NCI-H2227 (cell line): Measurements from ENCODE around the gene SDHA.

Source experiments
- DNase-seq: peaks from one replicate; lab custom pipeline; 2025; ENCODE audit not compliant: unreplicated experiment; lab: John Stamatoyannopoulos, UW

SDHA gene

DNA sequence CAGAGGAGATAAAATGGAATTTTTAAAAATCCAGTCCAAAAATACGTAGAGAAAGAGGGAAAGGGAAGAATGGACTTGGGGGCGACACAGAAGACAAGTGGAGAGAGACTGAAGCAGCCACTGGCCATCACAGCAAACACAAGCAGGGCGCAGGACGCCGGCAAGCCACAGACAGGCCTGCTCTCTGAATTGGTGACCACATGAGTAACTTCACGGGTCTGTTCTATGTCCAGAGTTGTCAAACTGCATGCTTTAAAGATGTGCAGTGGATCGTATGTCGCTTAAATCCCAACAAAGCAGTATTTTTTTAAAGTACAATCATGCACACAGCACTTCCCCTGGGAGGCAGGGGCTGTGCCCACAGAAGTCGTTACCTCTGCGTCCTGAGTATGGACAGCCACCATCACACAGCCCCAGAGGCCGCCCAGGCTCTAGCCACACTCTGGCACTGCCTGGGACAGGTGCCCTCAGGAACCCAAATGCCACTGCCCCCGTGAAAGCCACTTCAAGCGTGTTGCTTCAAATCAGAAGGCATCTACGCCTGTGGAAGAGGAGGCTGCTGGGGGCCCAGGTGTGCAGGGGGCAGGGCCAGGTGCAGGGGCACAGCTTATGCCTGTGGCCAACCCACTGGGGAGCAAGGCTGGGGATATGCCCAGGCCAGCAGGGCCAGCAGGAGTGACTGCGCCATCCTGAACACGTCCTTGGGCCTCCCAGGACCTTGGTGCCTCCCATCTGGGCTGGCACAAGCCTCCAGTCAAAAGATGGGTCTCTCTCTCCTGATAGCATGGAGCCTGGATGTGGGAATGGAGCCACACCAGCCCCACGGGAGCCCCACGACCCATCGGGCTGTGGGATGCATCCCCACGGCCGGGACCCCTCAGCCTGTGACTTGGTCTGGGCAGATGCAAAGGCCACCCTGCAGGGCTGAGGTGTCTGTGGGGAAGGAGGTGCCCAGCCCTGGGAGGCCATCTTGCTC, 32.7 kb upstream of the SDHA start:
- DNase-seq, result no peak

DNA sequence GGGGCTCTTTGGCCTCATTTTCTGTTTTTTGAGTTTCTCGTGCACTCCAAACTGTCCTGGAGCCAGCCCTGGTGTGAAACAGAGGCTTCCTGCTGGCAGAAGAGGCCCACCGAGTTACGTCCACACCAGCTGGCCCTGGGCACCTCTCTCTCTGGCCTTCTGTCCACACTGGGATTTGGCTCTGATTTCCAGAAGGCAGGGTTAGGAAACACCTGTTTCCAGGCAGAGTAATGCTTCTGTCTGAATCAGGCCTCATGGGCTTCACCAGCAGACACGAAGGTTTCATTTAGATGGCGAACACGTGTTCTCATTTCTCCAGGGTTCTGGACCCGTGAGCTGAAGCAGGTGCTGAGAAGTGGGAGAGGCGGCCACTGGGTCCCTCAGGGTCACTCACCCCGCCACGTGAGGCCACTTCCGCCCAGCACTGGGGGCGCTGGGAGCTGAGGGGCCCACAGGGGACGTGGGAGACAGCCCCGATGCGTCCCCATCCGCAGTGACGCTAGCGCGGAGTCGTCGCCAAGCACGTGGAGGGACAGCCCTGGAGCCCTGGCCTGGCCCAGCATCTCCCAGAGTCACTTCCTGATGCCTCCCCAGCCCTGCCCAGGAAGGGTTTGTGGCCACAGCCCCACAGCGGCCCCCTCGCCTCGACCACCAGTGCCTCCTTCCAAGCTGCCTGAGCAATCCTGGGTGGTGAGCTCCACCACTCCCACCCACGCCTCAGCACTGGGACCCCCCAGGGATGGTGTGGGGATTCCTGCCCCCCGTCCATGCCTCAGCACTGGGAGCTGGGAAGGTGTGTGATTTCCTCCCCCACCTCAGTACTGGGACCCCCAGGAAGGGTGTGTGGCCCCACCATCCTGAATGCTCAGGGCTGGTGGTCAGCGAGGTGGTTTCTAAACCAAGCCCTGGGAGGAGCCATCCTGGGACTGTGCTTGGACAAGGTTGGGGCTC, 31.8 kb upstream of the SDHA start:
- no peak for DNase-seq

DNA sequence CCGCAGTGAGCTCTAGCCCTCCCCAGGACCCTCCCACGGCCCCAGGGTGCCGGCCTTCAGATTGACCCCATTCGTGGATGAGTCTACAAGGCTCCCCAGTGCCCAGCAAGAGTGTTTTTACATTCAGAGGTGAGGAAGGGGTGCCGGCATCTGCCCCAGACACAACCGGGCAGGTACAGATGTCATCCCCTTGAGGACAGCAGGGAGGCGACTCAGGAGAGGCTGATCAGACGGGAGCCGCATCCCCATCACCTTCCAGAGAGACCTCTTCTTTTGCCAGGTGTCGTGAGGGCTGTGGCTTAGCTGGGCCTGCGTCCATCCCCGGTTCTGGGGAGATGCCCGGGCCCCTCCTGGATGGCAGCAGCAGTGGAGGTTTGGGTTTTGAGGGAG, 31.1 kb upstream of the SDHA start:
- no peak for DNase-seq

DNA sequence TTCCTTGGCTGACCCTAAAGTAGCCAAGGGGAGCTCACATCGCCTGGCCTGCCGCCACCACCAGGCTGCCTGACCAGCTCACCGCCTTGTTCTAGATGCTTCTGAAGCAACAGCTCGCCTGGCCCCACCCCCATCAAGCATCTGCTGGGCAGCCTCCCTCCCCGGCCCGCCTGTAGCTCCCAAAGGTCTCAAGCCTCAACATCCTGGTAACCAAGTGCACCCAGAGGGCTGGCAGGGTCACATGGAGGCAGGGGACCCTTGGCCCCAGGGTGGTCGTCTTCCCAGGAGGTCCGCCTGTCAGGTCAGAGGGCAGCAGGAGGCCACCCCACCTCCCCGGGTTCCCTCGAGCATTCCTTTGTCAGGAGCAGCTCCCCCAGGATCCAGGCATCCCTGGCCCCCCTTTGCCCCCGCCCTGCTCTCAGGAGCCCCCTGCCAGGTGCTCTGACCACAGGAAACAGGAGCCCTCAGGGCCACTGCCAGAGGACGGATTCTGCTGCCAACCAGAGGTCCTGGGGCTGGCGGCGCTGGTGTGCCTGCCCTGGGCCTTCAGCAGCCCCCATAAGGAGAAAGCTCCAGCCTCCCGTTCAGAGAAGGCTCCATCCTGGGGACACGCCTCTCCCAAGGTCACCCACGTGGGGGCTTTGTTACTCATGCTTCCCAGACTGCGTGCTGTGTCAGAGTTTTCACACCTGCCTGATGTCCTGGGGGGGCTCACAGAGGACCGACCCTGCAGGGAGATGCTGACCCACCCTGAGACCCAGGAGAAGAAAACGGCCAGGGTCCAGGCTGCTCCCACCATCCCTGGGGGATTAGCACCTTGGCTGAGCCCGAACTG, 30.3 kb upstream of the SDHA start:
- DNase-seq, result peak; percentile 25

DNA sequence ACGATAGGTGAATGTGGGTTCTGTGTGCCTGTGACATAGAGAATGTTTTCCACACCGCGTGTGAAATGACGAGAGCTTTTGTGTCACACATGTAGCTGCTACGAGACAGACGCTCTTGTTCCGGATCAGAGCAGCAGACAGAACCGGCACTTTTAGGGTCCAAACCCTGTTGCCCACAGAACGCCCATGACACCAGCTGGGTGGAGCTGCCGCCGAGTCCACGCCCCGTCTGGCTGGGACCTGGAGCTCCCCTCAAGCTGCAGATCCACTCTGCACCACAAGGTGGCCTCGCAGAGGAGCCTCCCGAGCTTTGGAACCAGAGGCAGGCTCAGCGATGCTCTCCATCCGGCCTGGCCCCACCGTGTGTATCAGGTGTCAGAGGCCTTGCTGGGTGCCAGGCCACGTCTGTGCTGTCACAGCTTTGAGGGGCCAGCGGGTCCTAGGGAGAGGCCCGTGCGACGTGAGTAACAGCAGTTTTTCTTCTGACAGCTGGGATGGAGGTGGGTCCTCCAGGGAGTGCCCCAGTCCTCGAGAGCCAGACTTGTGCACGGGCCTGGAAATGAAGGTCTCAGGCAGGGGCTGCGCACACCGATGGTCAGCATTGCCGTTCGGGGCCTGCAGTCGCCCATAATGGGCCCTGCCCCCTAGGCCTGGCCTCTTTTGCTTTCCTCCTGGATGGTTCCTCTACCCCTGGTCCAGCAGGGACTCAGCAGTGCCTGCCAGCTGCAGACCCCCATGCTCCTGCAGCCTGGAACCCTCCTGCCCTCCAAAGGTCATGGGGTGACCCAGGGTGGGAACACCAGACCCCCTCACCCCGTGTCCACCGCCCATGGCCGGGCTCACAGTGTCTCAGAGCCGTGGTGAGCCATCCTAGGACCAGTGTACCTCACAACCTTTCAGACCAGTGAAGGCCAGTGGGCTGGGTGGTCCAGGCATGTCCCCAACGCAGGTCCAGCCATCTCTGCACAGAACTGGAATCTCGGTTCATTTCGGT, 29.3 kb upstream of the SDHA start:
- peak; percentile 92 for DNase-seq

DNA sequence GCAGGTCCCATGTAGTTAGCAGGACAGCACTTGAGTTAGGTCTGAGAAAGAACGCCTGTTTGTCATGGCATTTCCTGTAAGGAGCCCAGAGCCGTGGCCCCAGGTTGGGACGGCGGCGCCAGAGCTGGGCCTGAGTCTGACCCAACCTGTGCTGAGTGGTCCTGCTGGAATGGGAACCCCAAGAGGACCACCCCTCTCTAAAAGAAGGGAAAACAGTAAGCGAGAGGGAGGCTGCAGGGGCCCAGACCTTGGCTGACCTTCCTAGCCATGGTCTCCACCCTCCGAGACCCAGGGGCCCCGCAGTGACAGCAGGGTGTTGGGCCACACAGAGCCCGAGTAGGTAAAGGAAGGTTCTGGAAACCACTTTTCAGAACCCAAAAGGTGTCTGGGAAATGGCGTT, 28.6 kb upstream of the SDHA start:
- no peak for DNase-seq

DNA sequence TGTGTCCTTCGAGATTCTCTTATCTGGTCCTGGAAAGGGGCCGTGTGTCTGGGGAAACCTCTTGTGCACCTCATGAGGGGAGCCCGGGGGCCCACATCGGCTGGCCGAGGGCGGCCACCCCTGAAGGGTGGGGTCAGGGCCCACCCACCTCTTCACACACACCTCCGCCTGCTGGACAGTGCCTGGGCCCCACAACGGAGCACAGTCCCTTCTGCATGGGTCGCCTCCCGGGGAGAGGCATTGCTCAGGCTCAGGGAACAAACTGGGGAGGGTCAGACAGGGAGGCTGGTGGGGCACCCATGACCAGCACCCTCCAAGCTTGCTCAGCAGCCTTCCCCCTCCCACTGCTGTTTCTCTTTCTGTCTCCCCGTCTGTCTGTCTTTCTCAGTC, 28.1 kb upstream of the SDHA start:
- DNase-seq, result no peak

DNA sequence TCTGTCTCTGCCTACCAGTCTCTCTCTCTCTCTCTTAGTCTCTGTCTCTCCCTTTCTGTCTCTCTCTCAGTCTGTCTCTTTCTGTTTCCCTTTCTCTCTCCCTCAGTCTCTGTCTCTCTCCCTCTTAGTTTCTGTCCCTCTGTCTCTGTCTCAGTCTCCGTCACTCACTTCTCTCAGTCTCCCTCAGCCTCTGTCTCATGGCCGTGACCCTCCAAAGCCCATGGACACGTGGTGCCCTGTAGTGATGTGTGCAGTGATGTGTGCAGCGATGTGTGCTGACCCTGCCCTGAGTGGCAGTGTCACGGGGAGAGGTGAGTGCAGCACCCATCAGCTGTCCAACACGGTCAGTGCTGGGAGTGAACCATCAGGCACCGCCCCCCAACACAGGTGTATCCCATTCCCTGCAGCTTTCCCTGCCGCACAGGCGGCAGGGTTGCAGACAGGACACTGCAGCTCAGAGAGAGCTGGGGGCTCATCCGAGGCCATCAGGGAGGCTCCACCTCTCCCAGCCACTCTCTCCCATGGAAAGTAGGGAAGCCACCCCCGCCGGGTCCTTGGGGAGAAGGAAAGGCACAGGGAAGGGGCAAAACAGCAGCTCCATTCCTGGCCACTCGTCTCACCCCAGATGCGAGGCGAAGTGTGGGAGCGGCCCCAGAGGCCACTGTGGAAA, 27.6 kb upstream of the SDHA start:
- no peak for DNase-seq

DNA sequence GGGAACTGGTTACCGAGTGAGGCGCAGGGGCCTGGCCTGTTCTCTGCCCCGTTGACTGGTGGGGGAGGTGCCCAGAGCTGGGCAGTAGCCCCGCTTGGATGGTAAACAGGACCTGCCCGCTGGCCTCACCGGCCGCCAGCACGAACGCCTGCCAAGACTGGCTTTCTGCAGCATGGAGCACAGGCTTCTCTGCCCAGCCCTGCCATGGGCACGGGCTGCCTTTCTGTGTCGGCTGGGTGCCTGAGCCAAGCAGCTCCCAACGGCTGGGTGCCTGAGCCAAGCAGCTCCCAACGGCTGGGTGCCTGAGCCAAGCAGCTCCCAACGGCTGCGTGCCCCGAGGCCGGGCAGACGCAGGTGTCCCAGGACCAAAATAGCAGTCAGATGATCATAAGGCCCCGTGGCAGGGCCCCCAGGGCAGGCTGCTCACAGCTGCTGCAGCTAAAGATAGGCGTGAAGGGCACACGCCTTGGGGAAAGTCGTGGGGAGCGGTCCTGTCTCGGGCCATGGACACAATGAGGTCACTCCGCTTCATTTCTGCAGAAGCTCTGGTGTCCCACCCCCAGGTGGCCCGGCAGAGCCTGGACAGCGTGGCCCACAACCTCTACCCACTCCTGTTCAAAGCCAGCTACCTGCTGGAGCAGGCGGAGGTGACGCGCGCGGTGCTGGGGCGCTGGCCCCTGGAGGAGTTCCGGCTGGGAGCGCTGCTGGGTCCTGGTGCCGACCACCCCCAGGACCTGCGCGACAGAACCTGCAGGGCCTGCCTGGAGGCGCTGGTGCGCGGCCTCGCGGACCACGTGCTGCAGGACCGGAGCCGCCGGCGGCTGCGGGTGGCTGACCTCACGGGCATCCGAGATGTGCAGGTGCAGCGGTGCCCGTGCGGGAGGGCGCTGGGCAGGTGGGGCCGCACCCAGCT, 26.8 kb upstream of the SDHA start, which contains the start of gene LRRC14B:
Gene LRRC14B (plus strand): TSS at position 460 of the 913 bp plus-strand sequence. CDS start 44 bp downstream, at position 504.
- DNase-seq, result no peak

DNA sequence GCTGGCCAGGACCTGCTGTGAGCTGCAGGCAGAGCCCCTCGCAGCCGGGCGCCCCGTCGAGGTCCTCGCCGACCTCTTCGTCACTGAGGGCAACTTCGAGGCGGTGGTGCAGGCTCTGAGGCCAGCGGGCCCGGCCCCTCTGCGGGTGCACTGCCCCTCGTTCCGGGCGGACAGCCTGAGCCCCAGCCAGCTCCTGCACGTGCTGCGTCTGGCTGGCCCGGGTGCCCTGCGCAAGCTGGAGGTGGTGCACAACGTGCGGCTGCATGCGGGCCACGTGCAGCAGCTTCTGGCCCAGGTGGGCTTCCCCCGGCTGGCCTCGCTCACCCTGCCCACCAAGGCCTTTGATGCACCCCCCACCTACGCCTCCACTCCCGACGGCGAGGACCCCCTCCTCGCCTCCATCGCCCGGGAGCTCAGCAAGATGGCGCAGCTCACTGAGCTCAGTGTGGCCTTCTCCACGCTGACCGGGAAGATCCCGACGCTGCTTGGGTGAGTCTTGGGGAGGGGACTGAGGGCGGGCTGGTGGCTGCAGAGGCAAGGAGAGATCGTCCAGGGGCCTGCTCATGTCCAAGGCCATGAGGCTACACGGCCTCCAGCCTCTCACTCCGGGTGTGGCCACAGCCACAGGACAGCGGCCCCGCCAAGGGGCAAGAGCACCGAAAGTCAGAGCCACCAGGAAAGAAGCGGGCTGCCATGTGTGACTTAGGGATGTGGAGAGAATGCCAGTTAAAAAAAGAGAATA, 26.0 kb upstream of the SDHA start:
- DNase-seq, result no peak

DNA sequence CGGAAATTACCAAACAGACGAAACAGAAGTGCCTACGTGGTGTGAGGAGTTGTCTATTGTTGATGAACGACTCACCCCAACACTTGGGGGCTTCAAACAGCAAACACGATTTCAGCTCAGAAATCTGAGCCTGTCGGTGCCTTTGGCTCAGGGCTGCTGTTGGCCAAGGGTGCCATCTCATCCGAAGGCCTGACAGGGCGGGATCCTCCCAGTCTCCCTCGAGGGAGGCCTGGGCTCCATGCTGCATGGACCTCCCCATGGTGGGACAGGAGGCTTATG, 25.5 kb upstream of the SDHA start:
- no peak for DNase-seq

DNA sequence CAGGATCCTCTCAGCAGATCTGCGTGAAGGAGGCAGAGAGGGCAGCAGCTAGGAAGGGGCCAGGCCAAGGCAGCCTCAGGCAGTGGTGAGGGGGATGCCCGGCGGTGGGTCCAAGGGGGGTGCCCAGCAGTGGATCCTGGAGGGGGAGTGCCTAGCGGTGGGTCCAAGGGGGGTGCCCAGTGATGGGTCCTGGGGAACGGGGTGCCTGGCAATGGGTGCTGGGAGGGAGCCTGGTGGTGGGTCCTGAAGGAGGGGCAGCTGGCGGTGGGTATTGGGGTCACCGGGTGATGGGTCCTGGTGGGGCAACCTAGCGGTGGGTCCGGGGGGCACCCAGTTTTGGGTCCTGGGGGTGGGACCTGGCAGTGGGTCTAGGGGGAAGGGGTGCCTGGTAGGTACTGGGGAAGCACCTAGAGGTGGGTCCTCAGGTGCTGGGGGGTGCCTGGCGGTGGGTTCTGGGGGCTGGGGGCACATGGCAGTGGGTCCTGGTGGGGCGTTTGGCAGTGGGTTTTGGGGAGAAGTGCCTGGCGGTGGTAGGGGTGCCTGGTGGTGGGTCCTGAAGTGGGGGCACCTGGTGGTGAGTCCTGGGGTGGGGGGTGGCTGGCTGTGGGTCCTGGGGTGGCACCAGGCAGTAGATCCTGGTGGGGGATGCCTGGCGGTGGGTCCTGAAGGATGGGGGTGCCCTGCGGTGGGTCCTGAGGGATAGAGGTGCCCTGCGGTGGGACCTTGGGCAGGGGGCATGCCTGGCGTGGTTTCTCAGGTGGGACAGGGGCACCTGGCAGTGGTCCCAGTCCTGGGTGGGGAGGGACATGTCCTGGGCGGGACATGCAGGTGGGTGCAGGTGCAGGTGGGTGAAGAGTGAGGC, 24.9 kb upstream of the SDHA start:
- no peak for DNase-seq

DNA sequence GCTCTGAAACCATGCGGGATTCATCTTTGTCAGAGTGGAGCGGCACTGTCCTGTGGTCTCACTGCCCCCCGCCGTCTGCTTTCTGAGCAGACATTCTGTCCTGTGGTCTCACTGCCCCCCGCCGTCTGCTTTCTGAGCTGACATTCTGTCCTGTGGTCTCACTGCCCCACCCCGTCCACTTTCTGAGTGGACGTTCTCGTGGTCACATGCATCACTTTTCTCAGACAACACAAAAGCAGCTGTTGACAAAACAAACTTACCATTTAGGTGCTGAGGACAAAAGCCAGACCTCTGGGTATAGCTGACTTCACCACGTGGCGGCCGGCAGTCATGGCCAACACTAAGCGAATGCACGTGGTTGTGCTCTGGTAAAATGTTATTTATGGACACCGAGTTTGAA, 24.0 kb upstream of the SDHA start:
- DNase-seq, result no peak

DNA sequence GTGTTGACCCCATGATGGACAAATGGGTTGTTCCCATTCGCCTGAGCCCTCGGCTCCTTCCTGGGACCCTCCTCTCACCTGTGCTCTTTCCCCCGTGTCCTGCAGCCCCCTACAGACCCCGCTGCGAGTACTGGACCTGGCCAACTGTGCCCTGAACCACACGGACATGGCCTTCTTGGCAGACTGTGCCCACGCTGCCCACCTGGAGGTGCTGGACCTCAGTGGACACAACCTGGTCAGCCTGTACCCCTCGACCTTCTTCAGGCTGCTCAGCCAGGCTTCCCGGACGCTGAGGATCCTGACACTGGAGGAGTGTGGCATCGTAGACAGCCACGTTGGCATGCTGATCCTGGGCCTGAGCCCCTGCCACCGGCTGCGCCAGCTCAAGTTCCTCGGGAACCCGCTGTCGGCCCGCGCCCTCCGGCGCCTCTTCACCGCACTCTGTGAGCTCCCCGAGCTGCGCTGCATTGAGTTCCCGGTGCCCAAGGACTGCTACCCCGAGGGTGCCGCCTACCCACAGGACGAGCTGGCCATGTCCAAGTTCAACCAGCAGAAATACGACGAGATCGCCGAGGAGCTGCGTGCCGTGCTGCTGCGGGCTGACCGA, 23.4 kb upstream of the SDHA start:
- DNase-seq, result no peak

DNA sequence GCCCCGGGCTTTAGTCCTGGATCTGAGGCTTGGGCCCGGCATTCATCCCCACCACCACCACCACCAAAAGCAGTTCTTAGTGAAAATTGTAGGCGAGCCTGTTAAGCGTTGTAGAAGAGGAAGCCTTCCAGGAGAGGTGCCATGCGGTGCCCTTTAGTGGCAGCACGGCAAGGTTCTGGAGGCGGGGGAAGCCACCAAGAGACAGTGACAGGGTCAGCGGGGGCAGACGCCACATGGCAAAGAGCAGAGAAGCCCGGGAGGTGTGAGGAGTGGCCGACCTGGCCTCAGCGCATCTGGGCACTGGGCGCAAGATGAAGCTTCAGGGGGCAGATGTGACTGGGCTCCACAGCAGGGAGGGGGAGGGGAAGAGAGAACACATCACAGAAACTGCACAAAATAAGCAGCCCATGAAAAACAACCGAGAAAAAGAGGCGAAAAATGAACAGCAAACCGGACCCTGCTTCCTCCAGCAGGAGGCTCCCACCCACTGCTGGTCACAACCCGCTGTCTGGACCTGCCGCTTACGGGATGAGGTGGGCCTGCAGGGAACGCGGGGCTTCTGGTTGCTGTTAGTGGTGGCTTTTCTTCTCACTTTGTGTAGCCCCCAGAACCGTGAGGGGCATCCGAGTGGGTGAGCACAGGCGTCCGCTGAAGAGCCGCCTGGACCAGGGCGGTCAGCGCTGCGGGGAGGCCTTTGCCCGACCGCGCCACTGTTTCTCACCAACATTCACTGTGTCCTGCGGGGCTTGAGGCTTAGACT, 22.5 kb upstream of the SDHA start:
- no peak for DNase-seq

DNA sequence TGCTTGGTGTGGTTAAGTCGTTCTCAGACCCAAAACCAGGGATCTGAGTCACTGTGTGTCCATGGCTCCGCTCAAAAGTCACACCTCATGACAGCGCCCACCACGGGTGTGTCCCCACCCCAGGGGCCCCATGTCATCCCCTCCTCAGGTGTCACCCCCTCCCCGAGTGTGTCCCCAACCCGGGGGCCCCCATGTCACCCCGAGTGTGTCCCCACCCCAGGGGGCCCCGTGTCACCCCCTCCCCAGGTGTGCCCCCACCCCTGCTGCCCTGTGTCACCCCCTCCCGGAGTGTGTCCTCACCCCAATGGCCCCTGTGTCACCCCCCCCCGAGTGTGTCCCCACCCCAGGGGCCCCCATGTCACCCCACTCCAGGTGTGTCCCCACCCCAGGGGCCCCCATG, 21.8 kb upstream of the SDHA start:
- DNase-seq, result no peak
